Neural progenitor cell (in vitro differentiated cells): ENCODE measurements around the gene PHF2. TPM values are rescaled to one million over a fixed set of nuclear protein-coding genes. Genes with fewer than 3 reads are reported as not detected.

Source experiments
- DNase-seq: peaks from one replicate; pipeline ENCODE4 v3.0.0-alpha.2; 2016; ENCODE audit warnings: low spot score
- H2AFZ ChIP-seq: fragments of 200-600 bp; sonication (generic); replicated peaks from 2 replicates; pipeline ENCODE4 v1.6.1; 2016; ENCODE audit warnings: antibody characterized with exemption
- H3F3A ChIP-seq: fragments of 200-600 bp; sonication (generic); 2 replicates; pipeline ENCODE4 v1.6.1; 2016; ENCODE audit warnings: antibody characterized with exemption, low read depth
- H3K27ac ChIP-seq: fragments of 200-600 bp; sonication (generic); 2 replicates; pipeline ENCODE4 v1.5.1; 2016; ENCODE audit warnings: mild to moderate bottlenecking
- H3K27me3 ChIP-seq: fragments of 200-600 bp; sonication (generic); 2 replicates; pipeline ENCODE4 v1.6.1; 2016; ENCODE audit warnings: mild to moderate bottlenecking, moderate library complexity
- H3K36me3 ChIP-seq: fragments of 200-600 bp; sonication (generic); 2 replicates; pipeline ENCODE4 v1.5.1; 2016
- H3K4me1 ChIP-seq: fragments of 200-600 bp; sonication (generic); 2 replicates; pipeline ENCODE4 v1.6.1; 2016; ENCODE audit warnings: mixed run types
- H3K4me2 ChIP-seq: fragments of 200-600 bp; sonication (generic); 2 replicates; pipeline ENCODE4 v1.6.1; 2016
- H3K4me3 ChIP-seq: fragments of 200-600 bp; sonication (generic); 2 replicates; pipeline ENCODE4 v1.5.1; 2016
- H3K79me2 ChIP-seq: fragments of 200-600 bp; sonication (generic); 2 replicates; pipeline ENCODE4 v1.6.1; 2016; ENCODE audit warnings: low read depth
- H3K9ac ChIP-seq: fragments of 200-600 bp; sonication (generic); 2 replicates; pipeline ENCODE4 v1.6.1; 2016
- H3K9me3 ChIP-seq: fragments of 200-600 bp; sonication (generic); 2 replicates; pipeline ENCODE4 v1.5.1; 2016; ENCODE audit warnings: low read depth
- H4K20me1 ChIP-seq: fragments of 200-600 bp; sonication (generic); 2 replicates; pipeline ENCODE4 v1.6.1; 2016; ENCODE audit warnings: low read depth
- H3K27ac Mint-ChIP-seq: 3 replicates; pipeline ENCODE4 v1.8.0; 2021; ENCODE audit warnings: mixed read lengths
- H3K27me3 Mint-ChIP-seq: 2 replicates; pipeline ENCODE4 v1.8.0; 2022; ENCODE audit warnings: low read depth, mild to moderate bottlenecking, inconsistent platforms, moderate library complexity, mixed read lengths; ENCODE audit not compliant: insufficient read depth
- H3K36me3 Mint-ChIP-seq: 3 replicates; pipeline ENCODE4 v1.8.0; 2021; ENCODE audit warnings: mixed read lengths
- H3K4me1 Mint-ChIP-seq: 3 replicates; pipeline ENCODE4 v1.8.0; 2021; ENCODE audit warnings: mixed read lengths
- H3K4me3 Mint-ChIP-seq: 3 replicates; pipeline ENCODE4 v1.8.0; 2021; ENCODE audit warnings: mild to moderate bottlenecking, moderate library complexity, mixed read lengths
- H3K9me3 Mint-ChIP-seq: 3 replicates; pipeline ENCODE4 v1.8.0; 2020; ENCODE audit warnings: mixed read lengths
- EZH2 ChIP-seq: fragments of 200-600 bp; sonication (generic); IDR thresholded peaks from 2 replicates; pipeline ENCODE4 v1.6.1; 2017; ENCODE audit warnings: antibody characterized with exemption, mild to moderate bottlenecking, moderate library complexity
- EZH2phosphoT487 ChIP-seq: fragments of 200-600 bp; sonication (generic); IDR thresholded peaks from 2 replicates; pipeline ENCODE4 v1.6.1; 2017; ENCODE audit warnings: antibody characterized with exemption
- total RNA-seq: library from RNA; depleted of rRNA; stranded (reverse); fragments of >200 nt; gene quantifications from 2 replicates; pipeline ENCODE4 v1.2.3, GENCODE V29; 2015; ENCODE audit warnings: low replicate concordance
- TF ChIP-seq, protein P1 (sequence below): fragments of 200-600 bp; sonication (generic); IDR thresholded peaks from 2 replicates; pipeline ENCODE4 v1.5.1; 2017; ENCODE audit warnings: antibody characterized with exemption, mild to moderate bottlenecking

The PHF2 gene
- total RNA-seq, 1 donor from 2014 or later, result 17.6 TPM

DNA sequence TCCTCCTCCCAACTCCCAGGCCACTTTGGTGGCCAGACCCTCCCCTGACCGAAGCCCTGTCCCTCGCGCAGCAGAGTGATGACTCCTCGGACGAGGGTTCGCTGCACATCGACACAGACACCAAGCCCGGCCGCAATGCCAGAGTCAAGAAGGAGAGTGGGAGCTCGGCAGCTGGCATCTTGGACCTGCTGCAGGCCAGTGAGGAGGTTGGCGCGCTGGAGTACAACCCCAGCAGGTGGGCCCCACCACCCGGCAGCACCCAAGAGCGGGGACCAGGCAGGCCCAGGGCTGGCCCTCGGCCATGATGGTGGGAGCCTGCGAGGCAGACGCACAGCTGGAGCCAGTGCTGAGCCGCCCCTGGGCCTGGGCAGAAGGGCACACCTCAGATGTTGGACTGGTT, 90.6 kb downstream of the PHF2 start:
- Histone ChIP-seq H3K9ac (no peak overlapping the region), H3K4me1 (peaks cover 11% of the 10 kb centered on the region), H3K4me2 (no peak overlapping the region), H3K27ac (no peak overlapping the region), H3K27me3 (no peaks in the 10 kb centered on the region), H3K36me3 (no peaks in the 10 kb centered on the region), H3K9me3 (no peaks in the 10 kb centered on the region), H3K4me3 (no peak overlapping the region), H3K79me2 (no peaks in the 10 kb centered on the region), H3F3A (no peaks in the 10 kb centered on the region), H2AFZ (no peak overlapping the region), H4K20me1 (no peaks in the 10 kb centered on the region)
- peaks cover 12% of the 10 kb centered on the region for H3K4me1 Mint-ChIP-seq
- H3K36me3 Mint-ChIP-seq, result peaks cover 2% of the 10 kb centered on the region
- H3K9me3 Mint-ChIP-seq, result no peaks in the 10 kb centered on the region
- no peak for DNase-seq
- no peak overlapping the region for H3K4me3 Mint-ChIP-seq
- TF ChIP-seq EZH2, result no peak
- TF ChIP-seq EZH2phosphoT487, result no peak
- TF ChIP-seq, protein P1, sequence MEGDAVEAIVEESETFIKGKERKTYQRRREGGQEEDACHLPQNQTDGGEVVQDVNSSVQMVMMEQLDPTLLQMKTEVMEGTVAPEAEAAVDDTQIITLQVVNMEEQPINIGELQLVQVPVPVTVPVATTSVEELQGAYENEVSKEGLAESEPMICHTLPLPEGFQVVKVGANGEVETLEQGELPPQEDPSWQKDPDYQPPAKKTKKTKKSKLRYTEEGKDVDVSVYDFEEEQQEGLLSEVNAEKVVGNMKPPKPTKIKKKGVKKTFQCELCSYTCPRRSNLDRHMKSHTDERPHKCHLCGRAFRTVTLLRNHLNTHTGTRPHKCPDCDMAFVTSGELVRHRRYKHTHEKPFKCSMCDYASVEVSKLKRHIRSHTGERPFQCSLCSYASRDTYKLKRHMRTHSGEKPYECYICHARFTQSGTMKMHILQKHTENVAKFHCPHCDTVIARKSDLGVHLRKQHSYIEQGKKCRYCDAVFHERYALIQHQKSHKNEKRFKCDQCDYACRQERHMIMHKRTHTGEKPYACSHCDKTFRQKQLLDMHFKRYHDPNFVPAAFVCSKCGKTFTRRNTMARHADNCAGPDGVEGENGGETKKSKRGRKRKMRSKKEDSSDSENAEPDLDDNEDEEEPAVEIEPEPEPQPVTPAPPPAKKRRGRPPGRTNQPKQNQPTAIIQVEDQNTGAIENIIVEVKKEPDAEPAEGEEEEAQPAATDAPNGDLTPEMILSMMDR, result no peak
- no peak overlapping the region for H3K27ac Mint-ChIP-seq
- peaks cover 4% of the 10 kb centered on the region for H3K27me3 Mint-ChIP-seq

DNA sequence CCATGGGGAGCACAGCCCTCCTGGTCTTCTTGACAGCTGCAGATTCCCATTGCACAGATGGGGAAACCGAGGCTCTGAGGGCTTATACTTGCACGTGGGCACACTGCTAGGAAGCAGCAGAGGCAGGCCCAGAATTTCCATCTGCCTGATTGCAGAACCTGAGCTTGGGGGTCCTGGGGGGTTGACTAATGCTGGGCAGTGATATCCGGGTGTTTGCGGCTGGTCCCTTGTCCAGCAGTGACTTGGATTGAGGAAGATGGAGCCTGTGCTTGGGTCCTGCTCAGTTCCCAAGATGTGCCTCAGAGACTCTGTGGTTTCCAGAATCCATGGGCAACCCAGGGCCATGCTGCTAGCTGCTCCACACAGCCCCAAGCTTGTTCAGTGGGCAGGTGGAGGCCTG, 91.2 kb downstream of the PHF2 start:
- Histone ChIP-seq H3K27me3 (no peaks in the 10 kb centered on the region), H2AFZ (no peak overlapping the region), H4K20me1 (no peaks in the 10 kb centered on the region), H3K9me3 (no peaks in the 10 kb centered on the region), H3K4me2 (no peak overlapping the region), H3K4me3 (no peak overlapping the region), H3F3A (no peaks in the 10 kb centered on the region), H3K9ac (no peak overlapping the region), H3K27ac (no peak overlapping the region), H3K4me1 (peaks cover 11% of the 10 kb centered on the region), H3K79me2 (no peaks in the 10 kb centered on the region), H3K36me3 (no peaks in the 10 kb centered on the region)
- Mint-ChIP-seq H3K36me3 (peaks cover 2% of the 10 kb centered on the region), H3K9me3 (no peaks in the 10 kb centered on the region), H3K27me3 (peaks cover 4% of the 10 kb centered on the region), H3K4me1 (peaks cover 12% of the 10 kb centered on the region), H3K27ac (no peak overlapping the region), H3K4me3 (no peak overlapping the region)
- TF ChIP-seq, protein P1, result no peak
- TF ChIP-seq EZH2phosphoT487 (no peak), EZH2 (no peak)
- no peak for DNase-seq

DNA sequence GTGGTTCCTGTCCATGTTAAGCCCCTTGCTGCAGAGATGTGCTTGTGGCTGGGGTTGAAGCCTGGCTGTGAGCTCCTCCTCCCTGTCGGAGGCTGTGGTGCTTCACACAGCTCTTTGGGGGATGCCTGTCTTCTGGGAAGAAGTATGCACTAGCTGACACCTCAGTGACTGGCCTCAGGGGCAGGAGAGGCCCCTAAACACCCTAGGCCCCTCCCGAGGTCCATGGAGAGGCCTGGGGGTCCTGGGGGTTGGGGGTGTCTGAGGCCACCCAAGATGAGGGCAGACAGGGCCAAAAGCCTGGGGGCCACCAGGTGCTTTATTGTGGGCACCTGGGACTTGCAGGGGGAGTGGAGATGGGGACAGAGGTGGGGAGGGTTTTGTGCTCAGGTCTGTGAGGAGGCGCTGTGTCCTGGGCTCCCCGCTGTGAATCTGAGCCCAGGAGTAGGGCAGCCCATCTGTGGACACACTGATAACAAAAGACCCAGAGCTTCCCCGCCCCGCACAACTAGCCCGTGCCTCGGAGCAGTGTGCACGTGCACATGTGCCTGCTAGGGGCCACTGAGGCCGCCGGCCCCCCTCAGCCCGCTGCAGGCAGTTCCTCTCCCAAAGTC, 92.0 kb downstream of the PHF2 start:
- no peak for TF ChIP-seq EZH2
- TF ChIP-seq, protein P1, result no peak
- TF ChIP-seq EZH2phosphoT487, result no peak
- H3K27ac ChIP-seq, result no peak overlapping the region
- H3K4me1 Mint-ChIP-seq, result peaks cover 12% of the 10 kb centered on the region
- DNase-seq, result peak; percentile 53
- H3F3A ChIP-seq, result no peaks in the 10 kb centered on the region
- peaks cover 2% of the 10 kb centered on the region for H3K36me3 Mint-ChIP-seq
- H3K36me3 ChIP-seq, result no peaks in the 10 kb centered on the region
- peaks cover 11% of the 10 kb centered on the region for H3K4me1 ChIP-seq
- H3K27me3 ChIP-seq, result no peaks in the 10 kb centered on the region
- H3K9ac ChIP-seq, result no peak overlapping the region
- peaks cover 4% of the 10 kb centered on the region for H3K27me3 Mint-ChIP-seq
- no peaks in the 10 kb centered on the region for H3K9me3 Mint-ChIP-seq
- no peaks in the 10 kb centered on the region for H4K20me1 ChIP-seq
- H3K4me3 Mint-ChIP-seq, result no peak overlapping the region
- no peaks in the 10 kb centered on the region for H3K79me2 ChIP-seq
- H3K4me3 ChIP-seq, result no peak overlapping the region
- no peak overlapping the region for H3K27ac Mint-ChIP-seq
- H3K4me2 ChIP-seq, result no peak overlapping the region
- H3K9me3 ChIP-seq, result no peaks in the 10 kb centered on the region
- H2AFZ ChIP-seq, result no peak overlapping the region
